ENCODE results near the gene PFDN1. TPM values are rescaled to one million over a fixed set of nuclear protein-coding genes. Genes with fewer than 3 reads are reported as not detected.
A peak's percentile ranks its signal among the peaks of the same experiment; 100 is the strongest.

Gene PFDN1
- total RNA-seq, 4 donors from 2014 or later, result 58.7 to 91.7 (median 76.2) TPM

DNA sequence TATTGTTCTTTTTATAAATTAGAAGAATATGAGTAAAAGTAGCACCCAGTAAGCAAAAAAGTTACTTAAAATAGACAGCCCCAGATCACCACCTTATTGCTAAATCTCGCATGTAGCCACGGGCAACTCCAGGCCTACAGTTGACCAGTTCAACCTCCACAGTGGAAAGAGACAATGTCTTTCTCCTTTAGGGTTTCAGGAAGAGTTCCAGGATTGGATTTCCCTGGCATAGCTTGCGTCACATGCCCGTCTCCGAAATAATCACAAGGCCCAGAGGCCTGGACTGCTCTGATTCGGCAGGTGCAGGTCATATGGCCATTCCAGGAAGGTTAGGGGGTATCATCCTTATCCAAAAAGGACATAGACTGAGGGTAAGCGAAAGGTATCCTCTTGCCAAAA lies 9.9 kb upstream of the PFDN1 start:
- Histone ChIP-seq H3K27me3 (no peaks in the 10 kb centered on the region), H3K4me3 (no peak overlapping the region), H3K36me3 (no peaks in the 10 kb centered on the region), H3K4me1 (peaks cover 21% of the 10 kb centered on the region), H3K27ac (peak overlapping the region; percentile 33), H3K9me3 (no peaks in the 10 kb centered on the region)
- DNase-seq (ENCODE audit: low spot score in 2 of 2), result no peak
- WGBS, result 78% methylated on average over 7 of the region's 7 CpGs
- TF ChIP-seq EP300 (IDR thresholded peaks at IDR 0.05) (no peak), CTCF (IDR thresholded peaks at IDR 0.05) (no peak), POLR2AphosphoS5 (IDR thresholded peaks at IDR 0.05) (no peak), POLR2A (IDR thresholded peaks at IDR 0.05) (no peak)

DNA sequence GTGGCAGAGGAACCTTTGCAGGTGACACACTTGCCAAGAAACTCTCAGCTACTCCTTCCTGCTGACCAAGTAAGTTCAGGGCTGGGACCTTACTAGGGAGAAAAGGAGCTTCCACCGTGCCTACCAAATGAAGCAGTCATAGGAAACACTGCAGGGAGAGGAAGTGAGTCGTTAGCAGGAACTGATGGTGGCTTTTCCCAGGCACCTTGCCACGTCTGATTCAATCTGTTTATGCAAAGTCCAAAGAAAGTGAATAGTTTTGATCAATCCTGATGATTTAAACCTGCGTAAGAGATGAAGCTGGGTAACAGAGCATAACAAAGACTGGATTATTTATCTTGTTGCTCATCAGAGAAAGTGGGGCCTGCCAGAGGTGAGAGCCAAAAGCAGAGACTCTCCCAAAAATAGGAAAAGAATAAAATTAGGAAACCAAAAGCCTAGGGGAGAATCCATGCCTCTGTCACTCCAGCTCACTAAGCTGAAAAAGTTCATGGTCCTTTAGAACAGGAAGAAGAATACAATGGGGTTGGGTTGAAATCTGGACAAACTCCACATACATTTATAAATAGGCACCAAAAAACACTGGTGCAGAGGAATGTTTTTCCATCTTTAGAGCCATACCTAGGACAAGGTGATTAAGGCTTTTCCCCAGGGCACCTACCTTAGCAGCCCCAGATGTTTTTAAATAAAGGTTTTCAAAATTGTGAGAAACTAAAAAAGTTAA lies 9.3 kb upstream of the PFDN1 start:
- TF ChIP-seq CTCF (IDR thresholded peaks at IDR 0.05), result no peak
- no peak for TF ChIP-seq POLR2AphosphoS5 (IDR thresholded peaks at IDR 0.05)
- TF ChIP-seq POLR2A (IDR thresholded peaks at IDR 0.05), result no peak
- no peak for TF ChIP-seq EP300 (IDR thresholded peaks at IDR 0.05)
- no peak for DNase-seq (ENCODE audit: low spot score in 2 of 2)

DNA sequence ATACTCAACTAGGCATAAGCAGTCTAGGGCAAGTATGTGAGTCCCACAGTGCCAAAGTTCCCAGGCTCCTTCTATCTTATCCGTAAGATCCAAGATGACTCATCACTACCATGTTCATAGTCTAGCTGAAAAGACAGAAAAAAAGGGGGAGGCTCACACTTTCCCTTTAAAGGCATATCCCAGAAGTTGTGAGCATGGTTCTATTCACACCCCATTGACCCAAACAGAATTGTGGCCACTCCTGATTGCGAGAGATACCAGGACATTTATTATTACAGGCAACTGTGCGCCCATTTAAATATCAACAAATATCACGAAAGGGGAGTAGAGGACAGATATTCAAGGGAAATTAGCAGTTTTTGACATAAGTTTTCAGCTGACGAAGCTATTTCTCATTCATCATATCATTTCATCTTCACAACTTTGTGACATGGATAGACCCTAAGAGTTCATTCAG lies 8.1 kb upstream of the PFDN1 start:
- DNase-seq (ENCODE audit: low spot score in 2 of 2), result no peak
- H3K27ac ChIP-seq, result no peak overlapping the region
- TF ChIP-seq EP300 (IDR thresholded peaks at IDR 0.05) (no peak), CTCF (IDR thresholded peaks at IDR 0.05) (no peak), POLR2A (IDR thresholded peaks at IDR 0.05) (no peak), POLR2AphosphoS5 (IDR thresholded peaks at IDR 0.05) (no peak)
- H3K36me3 ChIP-seq, result no peaks in the 10 kb centered on the region
- no peaks in the 10 kb centered on the region for H3K27me3 ChIP-seq
- no peak overlapping the region for H3K4me3 ChIP-seq
- no peaks in the 10 kb centered on the region for H3K9me3 ChIP-seq
- WGBS, result 82% methylated on average over 5 of the region's 5 CpGs
- H3K4me1 ChIP-seq, result peaks cover 21% of the 10 kb centered on the region

More for the DNA sequence above, 9.3 kb upstream of the PFDN1 start:
- Histone ChIP-seq H3K36me3 (no peaks in the 10 kb centered on the region), H3K27ac (peak overlapping the region; percentile 45), H3K4me1 (peaks cover 21% of the 10 kb centered on the region), H3K9me3 (no peaks in the 10 kb centered on the region), H3K4me3 (no peak overlapping the region), H3K27me3 (no peaks in the 10 kb centered on the region)
- 32% methylated on average over 4 of the region's 4 CpGs for WGBS

DNA sequence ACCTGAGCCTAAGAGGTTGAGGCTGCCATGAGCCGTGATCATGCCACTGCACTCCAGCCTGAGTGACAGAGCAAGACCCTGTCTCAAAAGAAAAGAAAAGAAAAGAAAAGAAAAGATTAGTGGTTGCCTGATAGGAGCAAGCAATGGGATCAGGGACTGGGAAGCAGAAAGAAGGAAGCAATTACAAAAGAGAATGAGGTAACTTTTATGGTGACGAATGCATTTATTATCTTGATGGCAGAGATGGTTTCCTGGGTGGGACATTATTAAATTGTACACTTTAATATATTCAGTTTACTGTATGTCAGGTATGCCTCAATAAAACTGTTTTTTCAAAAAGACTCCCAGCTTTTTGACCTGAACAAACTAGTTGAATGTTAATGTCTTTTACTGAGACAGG lies 7.5 kb upstream of the PFDN1 start:
- Histone ChIP-seq H3K4me1 (peaks cover 21% of the 10 kb centered on the region), H3K36me3 (no peaks in the 10 kb centered on the region), H3K27ac (no peak overlapping the region), H3K4me3 (no peak overlapping the region), H3K9me3 (no peaks in the 10 kb centered on the region), H3K27me3 (no peaks in the 10 kb centered on the region)
- 74% methylated on average over 2 of the region's 2 CpGs for WGBS
- no peak for DNase-seq (ENCODE audit: low spot score in 2 of 2)
- TF ChIP-seq POLR2AphosphoS5 (IDR thresholded peaks at IDR 0.05) (no peak), EP300 (IDR thresholded peaks at IDR 0.05) (no peak)

DNA sequence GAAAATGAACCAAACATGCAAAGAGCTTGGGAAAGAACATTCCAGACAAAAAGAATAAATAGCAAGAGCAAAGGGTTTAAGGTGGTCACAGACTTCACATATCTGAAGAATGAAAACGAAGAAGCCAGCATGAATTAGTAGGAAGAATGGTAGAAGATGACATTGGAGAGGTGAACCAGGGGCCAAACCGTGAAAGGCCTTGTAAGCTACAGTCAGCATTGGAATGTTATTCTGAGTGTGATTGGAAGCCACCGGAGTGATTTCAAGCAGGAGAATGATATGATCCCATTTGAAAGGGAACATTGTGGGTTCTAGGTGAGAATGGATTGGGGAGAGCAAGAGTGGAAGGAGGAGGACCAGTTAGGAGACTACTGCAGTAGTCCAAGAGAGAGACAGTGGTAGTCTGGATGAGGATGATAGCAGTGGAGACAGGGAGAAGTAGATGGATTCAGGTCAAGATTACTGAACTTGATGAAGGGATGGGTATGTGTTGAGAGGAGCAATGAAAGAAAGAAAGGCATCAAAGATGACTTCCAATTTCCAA lies 6.9 kb upstream of the PFDN1 start:
- Histone ChIP-seq H3K27me3 (no peaks in the 10 kb centered on the region), H3K4me1 (peaks cover 21% of the 10 kb centered on the region), H3K9me3 (no peaks in the 10 kb centered on the region), H3K4me3 (no peak overlapping the region), H3K36me3 (no peaks in the 10 kb centered on the region), H3K27ac (no peak overlapping the region)
- TF ChIP-seq POLR2AphosphoS5 (IDR thresholded peaks at IDR 0.05) (no peak), CTCF (IDR thresholded peaks at IDR 0.05) (no peak), EP300 (IDR thresholded peaks at IDR 0.05) (no peak), POLR2A (IDR thresholded peaks at IDR 0.05) (no peak)
- DNase-seq (ENCODE audit: low spot score in 2 of 2), result no peak
- WGBS, result 83% methylated on average over 3 of the region's 3 CpGs

Data from suprapubic skin (tissue), 4 donors.